ENCODE results near the gene CREBZF. TPM values are rescaled to one million over a fixed set of nuclear protein-coding genes. Genes with fewer than 3 reads are reported as not detected.

The CREBZF gene
- total RNA-seq, 2 experiments from 2014 or later: 82.1 to 120 TPM

GRCh38 chr11:85710917-85711316 is 46.0 kb upstream of the CREBZF start:
- no peaks in the 10 kb centered on the region for H3K36me3 ChIP-seq (ENCODE audit: insufficient read depth, low read length)
- H3K27ac ChIP-seq (ENCODE audit: low read depth, low read length, poor library complexity, severe bottlenecking): no peak overlapping the region
- H4K20me1 ChIP-seq (ENCODE audit: insufficient read depth, low read length): no peaks in the 10 kb centered on the region
- no peak overlapping the region for H3K4me2 ChIP-seq (ENCODE audit: low read length)
- no peak overlapping the region for H2AFZ ChIP-seq (ENCODE audit: low read length)
- H3K4me1 ChIP-seq (ENCODE audit: insufficient read depth, low read length, poor library complexity, severe bottlenecking): no peaks in the 10 kb centered on the region
- no peaks in the 10 kb centered on the region for H3K9me3 ChIP-seq (ENCODE audit: low read length)
- H3K4me3 ChIP-seq (ENCODE audit: low read depth, low read length, poor library complexity, severe bottlenecking): no peak overlapping the region
- intact Hi-C loops (cut with micrococcal nuclease; ENCODE audit: unreplicated experiment): no loop called here
- H3K9me2 ChIP-seq (ENCODE audit: insufficient read depth, low read length): no peaks in the 10 kb centered on the region
- CTCF ChIA-PET (ENCODE audit: unreplicated experiment): no interaction called here
- BruUV-seq (replicated peaks): no TSS peak
- POLR2A ChIA-PET: interaction anchor here (0.5 to 1.6 kb wide), 4 partner anchors 14 to 1569 kb away, joined by 3 to 5 read pairs (median 3); partner anchors contain the start of gene TMEM126B
- DNase-seq (ENCODE audit: low spot score): no peak
- H3K79me2 ChIP-seq (ENCODE audit: insufficient read depth, low read depth, low read length): no peaks in the 10 kb centered on the region
- TF ChIP-seq CTCF (conservative IDR thresholded peaks at IDR 0.05; ENCODE audit: low read length) (no peak), EZH2phosphoT487 (IDR thresholded peaks at IDR 0.05; ENCODE audit: borderline replicate concordance, low read depth, low read length) (no peak)

- H3K27ac ChIP-seq (ENCODE audit: low read depth, low read length, poor library complexity, severe bottlenecking): no peak overlapping the region
- H3K9me2 ChIP-seq (ENCODE audit: insufficient read depth, low read length): no peaks in the 10 kb centered on the region
- H3K79me2 ChIP-seq (ENCODE audit: insufficient read depth, low read depth, low read length): no peaks in the 10 kb centered on the region
- BruUV-seq (replicated peaks): no TSS peak
- no peak for DNase-seq (ENCODE audit: low spot score)
- no peak overlapping the region for H2AFZ ChIP-seq (ENCODE audit: low read length)
- no peaks in the 10 kb centered on the region for H3K4me1 ChIP-seq (ENCODE audit: insufficient read depth, low read length, poor library complexity, severe bottlenecking)
- H4K20me1 ChIP-seq (ENCODE audit: insufficient read depth, low read length): no peaks in the 10 kb centered on the region
- intact Hi-C loops (cut with micrococcal nuclease; ENCODE audit: unreplicated experiment): no loop called here
- H3K4me3 ChIP-seq (ENCODE audit: low read depth, low read length, poor library complexity, severe bottlenecking): no peak overlapping the region
- ChIA-PET POLR2A (interaction anchor here (0.5 kb wide), 1 partner anchor 1568 kb away, joined by 5 read pairs; no protein-coding TSS in a partner anchor), CTCF (ENCODE audit: unreplicated experiment) (no interaction called here)
- no peaks in the 10 kb centered on the region for H3K9me3 ChIP-seq (ENCODE audit: low read length)
- TF ChIP-seq EZH2phosphoT487 (IDR thresholded peaks at IDR 0.05; ENCODE audit: borderline replicate concordance, low read depth, low read length): no peak
- TF ChIP-seq CTCF (conservative IDR thresholded peaks at IDR 0.05; ENCODE audit: low read length): no peak
- no peak overlapping the region for H3K4me2 ChIP-seq (ENCODE audit: low read length)
- H3K36me3 ChIP-seq (ENCODE audit: insufficient read depth, low read length): no peaks in the 10 kb centered on the region
Measured at GRCh38 chr11:85709941-85710702, 45.2 kb upstream of the CREBZF start.

GRCh38 chr11:85705800-85706199 is 40.9 kb upstream of the CREBZF start:
- Histone ChIP-seq H4K20me1 (ENCODE audit: insufficient read depth, low read length) (no peaks in the 10 kb centered on the region), H3K79me2 (ENCODE audit: insufficient read depth, low read depth, low read length) (no peaks in the 10 kb centered on the region), H3K27ac (ENCODE audit: low read depth, low read length, poor library complexity, severe bottlenecking) (no peak overlapping the region), H3K4me2 (ENCODE audit: low read length) (no peak overlapping the region), H3K4me3 (ENCODE audit: low read depth, low read length, poor library complexity, severe bottlenecking) (no peak overlapping the region), H3K9me2 (ENCODE audit: insufficient read depth, low read length) (no peaks in the 10 kb centered on the region), H3K4me1 (ENCODE audit: insufficient read depth, low read length, poor library complexity, severe bottlenecking) (no peaks in the 10 kb centered on the region), H3K36me3 (ENCODE audit: insufficient read depth, low read length) (no peaks in the 10 kb centered on the region), H2AFZ (ENCODE audit: low read length) (no peak overlapping the region), H3K9me3 (ENCODE audit: low read length) (no peaks in the 10 kb centered on the region)
- DNase-seq (ENCODE audit: low spot score): no peak
- CTCF ChIA-PET (ENCODE audit: unreplicated experiment): interaction anchor here (0.7 kb wide), 1 partner anchor 149 kb away, joined by 3 read pairs; the partner anchor contains the start of gene CCDC83
- POLR2A ChIA-PET: interaction anchor here (0.9 kb wide), 1 partner anchor 26 kb away, joined by 3 read pairs; no protein-coding TSS in a partner anchor
- TF ChIP-seq EZH2phosphoT487 (IDR thresholded peaks at IDR 0.05; ENCODE audit: borderline replicate concordance, low read depth, low read length): no peak
- TF ChIP-seq CTCF (conservative IDR thresholded peaks at IDR 0.05; ENCODE audit: low read length): no peak
- intact Hi-C loops (cut with micrococcal nuclease; ENCODE audit: unreplicated experiment): no loop called here
- no TSS peak for BruUV-seq (replicated peaks)
